GM19239 (cell line): ENCODE data around the gene KIT.

Experiments used
- DNase-seq: peaks from one replicate; pipeline ENCODE4 v3.0.0; 2011; ENCODE audit warnings: low spot score; ENCODE audit not compliant: insufficient read length
- FAIRE-seq: peaks from 2 replicates; lab custom pipeline; 2011; peaks lifted over from hg19 to GRCh38; lab: Jason Lieb, UNC

The KIT gene

GRCh38 chr4:54737421-54737820, 79.7 kb downstream of the KIT start:
- DNase-seq: no peak
- FAIRE-seq: no peak

DNA sequence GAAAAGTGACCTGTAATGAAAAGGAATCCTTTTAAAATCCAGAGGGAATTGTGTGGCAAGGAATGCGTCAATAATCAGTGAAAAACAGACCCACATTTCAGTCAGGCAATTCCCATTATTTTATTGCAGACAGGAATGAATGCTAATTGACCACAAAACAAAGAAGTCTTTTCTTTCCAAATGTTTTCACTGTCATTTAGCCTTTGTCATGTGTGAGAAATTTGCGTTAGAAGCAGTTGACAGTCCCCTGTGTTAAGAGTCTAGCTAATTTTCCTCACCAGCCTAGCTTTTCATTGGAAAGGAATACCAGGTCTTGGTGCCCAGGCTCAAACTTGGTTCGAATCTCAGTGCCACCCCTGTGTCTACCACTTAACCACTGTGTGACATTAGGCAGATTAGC, 83.4 kb downstream of the KIT start:
- FAIRE-seq (no peak), DNase-seq (no peak)

- DNase-seq: no peak
- FAIRE-seq: no peak
Observed at GRCh38 chr4:54742636-54743399, 85.1 kb downstream of the KIT start.

GRCh38 chr4:54743562-54743961, 85.8 kb downstream of the KIT start:
- FAIRE-seq: no peak
- no peak for DNase-seq

GRCh38 chr4:54744487-54744886, 86.7 kb downstream of the KIT start:
- no peak for DNase-seq
- FAIRE-seq: no peak

DNA sequence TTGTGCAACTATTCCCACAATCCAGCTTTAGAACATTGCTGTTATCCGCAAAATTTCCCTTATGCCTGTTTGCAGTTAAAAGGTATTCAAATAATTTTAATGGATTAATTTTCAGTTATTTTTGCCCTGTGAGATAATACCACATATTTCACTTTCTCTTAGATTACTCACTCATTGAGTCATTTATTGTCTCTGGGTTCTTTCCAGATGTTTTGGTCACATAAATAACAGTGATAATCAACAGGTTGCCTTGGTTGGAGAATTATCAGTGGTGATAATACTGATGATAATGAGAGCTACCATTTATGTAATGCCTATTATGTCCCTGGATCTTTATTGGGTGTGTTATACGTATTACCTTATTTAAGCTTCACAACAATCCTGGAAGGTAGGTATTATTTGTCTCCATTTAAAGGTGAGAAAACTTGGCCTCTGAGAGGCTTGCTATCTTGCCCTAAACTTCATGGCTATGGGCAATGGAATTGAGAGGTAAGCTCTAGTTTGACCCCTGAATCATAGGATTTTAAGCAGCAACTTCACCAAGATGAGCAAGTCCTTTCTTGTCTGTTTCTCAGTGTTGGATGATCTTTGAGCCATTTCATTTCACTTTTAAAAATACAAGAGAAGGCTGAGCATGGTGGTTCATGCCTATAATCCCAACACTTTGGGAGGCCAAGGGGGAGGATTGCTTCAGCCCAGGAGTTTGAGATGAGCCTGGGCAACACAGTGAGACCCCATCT, 87.4 kb downstream of the KIT start:
- DNase-seq: no peak
- FAIRE-seq: no peak

DNA sequence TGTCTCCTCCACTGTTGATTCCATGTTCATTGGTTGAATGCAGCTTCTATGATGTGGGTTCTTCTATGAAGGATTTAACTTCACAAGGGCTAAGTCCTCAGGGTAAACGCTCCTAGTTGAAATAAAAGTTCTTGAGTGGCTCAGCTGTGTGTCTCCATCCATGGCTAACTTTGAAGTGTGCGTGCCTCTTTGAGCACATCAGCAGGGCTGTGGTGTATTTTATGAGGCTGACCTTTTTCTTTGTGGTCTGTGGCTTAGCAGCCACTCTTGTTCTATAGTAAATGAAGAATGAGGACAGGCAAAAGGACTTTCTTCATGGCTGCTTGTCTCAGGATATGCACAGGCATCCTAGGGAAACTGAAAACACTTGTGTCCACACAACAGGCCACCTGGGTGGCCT, 88.5 kb downstream of the KIT start:
- FAIRE-seq (no peak), DNase-seq (no peak)

GRCh38 chr4:54750341-54750740, 92.6 kb downstream of the KIT start:
- FAIRE-seq (no peak), DNase-seq (no peak)

- no peak for DNase-seq
- FAIRE-seq: no peak
Observed at GRCh38 chr4:54754394-54754793, 96.6 kb downstream of the KIT start.

- FAIRE-seq (no peak), DNase-seq (no peak)
Observed at GRCh38 chr4:54764476-54764875, 106.7 kb downstream of the KIT start.

- DNase-seq: no peak
- FAIRE-seq: no peak
Observed at GRCh38 chr4:54767376-54767775, 109.6 kb downstream of the KIT start.

DNA sequence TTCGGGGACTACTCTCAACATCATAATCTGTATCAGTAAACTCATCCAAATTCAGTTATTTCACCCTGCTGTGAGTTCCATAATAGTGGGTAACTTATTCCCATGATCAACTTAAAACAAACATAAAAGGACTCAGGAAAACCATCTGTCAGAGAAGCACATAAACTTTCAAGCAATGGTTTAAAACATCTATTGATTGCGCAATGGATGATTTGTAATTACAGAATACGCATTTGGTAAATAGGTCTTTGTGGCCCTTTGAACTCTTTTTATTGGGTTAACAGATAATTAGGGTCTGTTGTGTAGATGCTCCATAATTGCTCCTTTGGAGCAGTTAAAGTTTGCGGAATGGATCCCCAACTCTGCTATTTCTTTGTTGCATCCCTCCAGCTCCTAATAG, 115.3 kb downstream of the KIT start:
- DNase-seq (no peak), FAIRE-seq (no peak)

GRCh38 chr4:54779036-54779435, 121.3 kb downstream of the KIT start:
- DNase-seq (no peak), FAIRE-seq (no peak)

DNA sequence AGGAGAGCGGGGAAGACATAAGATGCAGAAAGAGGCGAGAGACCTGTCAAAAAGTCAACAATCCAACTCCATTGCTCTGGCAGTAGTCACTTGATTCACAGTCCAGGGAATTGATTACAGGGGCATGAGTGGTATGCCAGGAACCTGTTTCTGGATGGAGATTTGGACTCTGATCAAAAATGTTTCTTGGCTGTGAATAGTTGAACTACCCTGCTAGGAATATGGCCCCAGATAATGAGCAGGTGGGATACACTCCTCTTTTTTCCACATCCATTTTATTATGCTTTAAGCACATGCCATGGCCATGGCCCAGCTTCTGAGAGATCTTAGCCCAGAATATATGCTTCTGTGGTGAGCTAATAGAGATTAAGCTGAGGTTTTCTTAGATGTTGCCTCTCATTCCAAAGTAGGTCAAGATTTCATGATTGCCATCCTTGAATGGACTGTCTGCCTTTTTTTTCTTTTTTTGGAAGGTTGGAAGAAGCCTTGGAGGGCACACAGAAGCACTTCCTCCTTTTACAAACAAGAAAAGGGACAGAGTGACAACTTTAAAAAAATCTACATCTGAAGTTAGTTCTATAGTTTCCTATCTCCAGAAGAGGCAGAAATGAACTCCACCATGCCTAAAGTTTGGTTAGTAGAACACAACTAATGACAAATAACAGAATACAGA, 121.9 kb downstream of the KIT start:
- FAIRE-seq: no peak

DNA sequence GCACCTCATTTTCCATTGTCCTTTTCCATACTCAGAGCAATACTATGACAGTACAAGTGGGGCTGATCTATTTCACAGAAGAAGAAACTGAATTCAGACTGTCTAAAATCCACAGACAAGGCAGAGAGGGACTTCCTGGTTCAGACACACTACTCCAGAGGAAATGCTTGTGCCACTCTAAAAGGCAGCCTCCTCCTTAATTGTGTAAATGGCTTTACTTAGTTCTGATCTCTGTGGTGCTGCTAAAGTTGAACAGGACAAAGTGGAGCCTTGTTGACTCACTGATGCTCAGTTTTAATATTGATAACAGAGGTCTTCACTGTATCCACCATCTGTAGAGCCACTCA, 122.4 kb downstream of the KIT start:
- no peak for DNase-seq
- FAIRE-seq: no peak

More for the DNA sequence above, 121.9 kb downstream of the KIT start:
- DNase-seq: no peak

- no peak for FAIRE-seq
- DNase-seq: no peak
Observed at GRCh38 chr4:54781756-54782155, 124.0 kb downstream of the KIT start.

- FAIRE-seq (no peak), DNase-seq (no peak)
Observed at GRCh38 chr4:54783402-54784110, 125.8 kb downstream of the KIT start.

- no peak for DNase-seq
- no peak for FAIRE-seq
Observed at GRCh38 chr4:54784161-54784671, 126.5 kb downstream of the KIT start.
